Astrocyte of the spinal cord (primary cell): Measurements from ENCODE around the gene MRS2.

Experiments used
- DNase-seq: peaks from one replicate; pipeline ENCODE4 v3.0.0; 2011; ENCODE audit warnings: low read depth, low spot score
- H3K4me3 ChIP-seq: 2 replicates; pipeline ENCODE4 v1.5.1; 2011; ENCODE audit warnings: low read depth, mild to moderate bottlenecking, low read length, moderate library complexity
- in situ Hi-C: cut with HindIII; loops from 2 replicates; pipeline ENCODE4 v1.10.0; 2017; ENCODE audit warnings: low sequenced_read_pairs
- TF ChIP-seq, protein P1 (sequence below): IDR thresholded peaks from 2 replicates; pipeline ENCODE4 v1.5.1; 2012; ENCODE audit warnings: low read depth, mild to moderate bottlenecking, low read length, inconsistent platforms

The MRS2 gene

DNA sequence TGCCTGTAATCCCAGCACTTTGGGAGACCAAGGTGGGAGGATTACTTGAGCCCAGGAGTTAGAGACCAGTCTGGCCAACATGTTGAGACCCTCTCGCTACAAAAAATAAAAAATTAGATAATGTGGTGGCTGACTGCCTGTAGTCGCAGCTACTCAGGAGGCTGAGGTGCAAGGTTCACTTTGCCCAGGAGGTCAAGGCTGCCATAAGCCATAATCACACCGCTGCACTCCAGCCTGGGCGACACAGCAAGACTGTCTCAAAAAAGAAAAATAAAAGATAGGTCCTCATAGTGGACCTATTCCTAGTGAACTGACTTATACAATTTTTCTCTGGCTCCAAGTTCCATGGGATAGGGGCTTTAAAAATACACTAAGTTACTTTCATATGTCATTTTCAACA is 41.9 kb downstream of the MRS2 start:
- H3K4me3 ChIP-seq = no peak overlapping the region
- TF ChIP-seq, protein P1, sequence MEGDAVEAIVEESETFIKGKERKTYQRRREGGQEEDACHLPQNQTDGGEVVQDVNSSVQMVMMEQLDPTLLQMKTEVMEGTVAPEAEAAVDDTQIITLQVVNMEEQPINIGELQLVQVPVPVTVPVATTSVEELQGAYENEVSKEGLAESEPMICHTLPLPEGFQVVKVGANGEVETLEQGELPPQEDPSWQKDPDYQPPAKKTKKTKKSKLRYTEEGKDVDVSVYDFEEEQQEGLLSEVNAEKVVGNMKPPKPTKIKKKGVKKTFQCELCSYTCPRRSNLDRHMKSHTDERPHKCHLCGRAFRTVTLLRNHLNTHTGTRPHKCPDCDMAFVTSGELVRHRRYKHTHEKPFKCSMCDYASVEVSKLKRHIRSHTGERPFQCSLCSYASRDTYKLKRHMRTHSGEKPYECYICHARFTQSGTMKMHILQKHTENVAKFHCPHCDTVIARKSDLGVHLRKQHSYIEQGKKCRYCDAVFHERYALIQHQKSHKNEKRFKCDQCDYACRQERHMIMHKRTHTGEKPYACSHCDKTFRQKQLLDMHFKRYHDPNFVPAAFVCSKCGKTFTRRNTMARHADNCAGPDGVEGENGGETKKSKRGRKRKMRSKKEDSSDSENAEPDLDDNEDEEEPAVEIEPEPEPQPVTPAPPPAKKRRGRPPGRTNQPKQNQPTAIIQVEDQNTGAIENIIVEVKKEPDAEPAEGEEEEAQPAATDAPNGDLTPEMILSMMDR = no peak
- DNase-seq = no peak
- in situ Hi-C loops = no loop called here

DNA sequence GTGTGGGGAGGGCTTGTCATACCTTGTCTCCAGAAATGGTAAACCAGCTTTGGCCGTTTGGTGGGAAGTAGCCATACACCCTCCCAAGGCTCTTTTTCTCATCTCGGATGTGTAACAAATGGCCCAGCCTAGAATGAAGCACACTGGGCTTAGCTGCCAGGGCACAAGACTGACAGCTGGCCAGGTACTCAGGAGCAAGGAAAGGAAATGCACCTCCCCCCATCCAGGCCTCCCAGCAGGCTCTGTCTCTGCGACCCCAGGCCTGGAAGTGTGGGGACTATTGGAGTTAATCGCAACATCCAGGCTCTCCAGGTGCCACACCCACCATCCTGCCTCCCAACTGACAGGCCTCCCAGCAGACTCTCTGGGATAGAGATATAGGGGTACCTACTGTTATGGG is 43.0 kb downstream of the MRS2 start:
- in situ Hi-C loops = no loop called here
- no peak for DNase-seq
- H3K4me3 ChIP-seq = no peak overlapping the region
- TF ChIP-seq, protein P1 = no peak

DNA sequence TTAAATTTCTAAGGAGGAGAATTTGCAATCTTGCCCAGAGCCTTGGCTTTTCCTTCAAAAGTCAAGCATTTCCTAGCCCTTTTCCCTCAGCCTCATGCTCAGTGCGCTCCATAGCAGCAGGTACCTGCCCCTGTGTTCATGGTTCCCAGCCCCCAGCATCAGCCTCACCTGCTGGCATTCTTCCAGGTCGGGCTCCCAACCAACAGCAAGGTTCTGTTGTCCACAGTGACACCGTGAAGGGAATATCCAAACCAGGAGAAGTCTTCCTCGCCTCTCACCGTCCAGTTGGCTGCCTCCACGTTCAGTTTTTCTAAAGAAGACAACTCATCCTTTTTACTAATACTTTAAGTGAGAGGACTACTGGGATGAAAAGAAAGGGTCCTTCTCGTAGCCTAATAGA is 43.9 kb downstream of the MRS2 start:
- TF ChIP-seq, protein P1 = no peak

DNA sequence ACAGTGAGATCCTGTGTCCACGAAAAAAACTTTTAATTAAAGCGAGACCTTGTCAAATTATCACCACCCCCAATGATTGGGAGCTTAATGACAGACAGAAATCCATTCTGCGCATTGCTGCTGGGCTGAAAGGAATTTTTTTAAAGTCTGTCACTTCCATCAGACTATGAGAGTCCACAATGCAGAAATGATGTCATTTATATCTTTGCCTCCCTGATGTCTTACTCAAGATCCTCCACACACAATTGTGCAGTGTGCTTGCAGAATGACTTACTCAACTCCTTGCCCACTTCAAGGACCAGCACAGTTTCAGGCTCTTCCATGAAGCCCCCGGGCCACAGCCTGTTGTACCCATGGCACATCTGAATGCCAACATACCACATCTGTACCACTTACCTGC is 45.7 kb downstream of the MRS2 start:
- no peak for DNase-seq
- TF ChIP-seq, protein P1 = no peak
- in situ Hi-C loops = no loop called here
- H3K4me3 ChIP-seq = no peak overlapping the region

More for the DNA sequence above, 43.9 kb downstream of the MRS2 start:
- H3K4me3 ChIP-seq = no peak overlapping the region
- in situ Hi-C loops = no loop called here
- DNase-seq = no peak

DNA sequence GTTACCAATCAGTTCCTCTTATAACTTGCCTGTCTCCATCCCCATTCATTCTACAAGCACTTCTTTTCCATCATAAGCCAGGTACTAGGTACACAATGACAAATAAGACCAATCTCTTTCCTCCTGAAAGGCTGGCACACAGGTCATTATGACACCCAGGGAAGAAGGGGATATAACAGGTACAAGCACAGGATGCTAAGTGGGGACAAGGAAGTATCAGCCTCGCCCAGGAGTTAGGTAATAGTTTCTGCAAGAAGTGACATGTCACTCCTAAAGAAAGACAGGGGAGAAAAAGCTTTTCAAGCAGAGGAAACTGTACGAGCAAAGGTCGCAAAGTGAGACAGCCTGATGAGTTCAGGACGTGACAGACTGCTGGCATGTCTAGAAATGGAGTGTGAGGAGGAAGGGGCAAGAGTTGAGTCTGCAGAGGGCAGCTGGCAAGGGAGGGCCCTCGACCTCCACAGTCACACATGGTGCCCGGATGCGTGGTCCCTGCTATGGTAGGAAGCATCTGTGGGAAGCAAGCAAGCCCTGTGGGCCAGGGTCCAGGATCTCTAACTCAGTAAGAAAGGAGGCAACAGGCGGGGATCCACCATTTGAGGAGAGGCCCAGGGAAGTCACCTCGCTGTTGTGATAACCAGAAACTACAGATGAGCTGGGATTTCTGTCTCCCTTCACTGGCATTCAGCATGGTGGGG is 46.2 kb downstream of the MRS2 start:
- TF ChIP-seq, protein P1 = no peak
- DNase-seq = no peak
- H3K4me3 ChIP-seq = no peak overlapping the region
- in situ Hi-C loops = no loop called here

DNA sequence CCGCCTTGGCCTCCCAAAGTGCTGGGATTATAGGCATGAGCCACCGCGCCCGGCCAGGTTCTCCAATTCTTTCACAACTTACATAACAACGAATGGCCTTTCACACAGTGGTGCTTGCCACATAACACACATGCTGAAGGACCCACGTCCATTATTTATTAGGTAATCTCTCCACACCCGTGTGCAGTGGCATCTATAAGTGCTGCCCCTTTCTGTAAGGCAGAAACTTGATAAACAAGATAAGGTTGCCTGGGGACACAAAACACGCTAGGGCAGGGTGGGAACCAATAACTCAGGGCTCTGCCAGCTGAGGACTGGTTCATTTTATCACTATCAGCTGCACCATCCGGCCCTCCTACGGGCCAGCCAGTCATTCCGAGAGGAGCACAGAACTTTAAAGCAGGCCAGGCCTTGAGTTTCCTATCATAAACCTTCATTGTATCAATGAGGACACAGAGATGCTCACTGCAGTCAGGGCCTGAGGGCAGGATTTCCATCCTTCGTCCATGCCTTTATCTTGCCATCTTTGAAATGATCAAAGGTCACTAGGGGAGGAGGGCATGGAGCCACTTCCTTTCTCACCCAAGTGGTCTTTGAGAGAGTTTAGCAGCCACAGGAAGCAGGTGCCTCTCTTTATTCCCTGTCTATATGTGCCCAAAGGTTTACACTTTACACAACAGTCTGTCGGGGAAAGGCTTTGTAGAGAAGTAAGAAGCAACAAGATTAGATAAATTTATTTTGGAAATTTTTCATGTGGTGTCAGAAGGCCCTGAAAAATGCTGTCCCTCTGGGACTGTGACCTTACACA is 49.0 kb downstream of the MRS2 start:
- TF ChIP-seq, protein P1 = no peak
- no peak for DNase-seq
- in situ Hi-C loops = no loop called here
- H3K4me3 ChIP-seq = no peak overlapping the region
